Neural cell (in vitro differentiated cells): ENCODE measurements around the gene C10orf143. TPM values are rescaled to one million over a fixed set of nuclear protein-coding genes. Genes with fewer than 3 reads are reported as not detected.

Experiments
- H2AFZ ChIP-seq: fragments of 200-600, 300-800 bp; sonication (generic), shearing (Covaris generic); 2 replicates; pipeline ENCODE4 v1.6.0; 2014; ENCODE audit warnings: low read depth, mild to moderate bottlenecking, antibody characterized with exemption, low read length, moderate library complexity
- H3F3A ChIP-seq: fragments of 200-600 bp; shearing (Covaris generic); 2 replicates; pipeline ENCODE4 v1.6.1; 2016; ENCODE audit warnings: mild to moderate bottlenecking, moderate library complexity, mixed read lengths, antibody characterized with exemption, low read length; ENCODE audit not compliant: insufficient read depth, poor library complexity, severe bottlenecking
- H3K27ac ChIP-seq: fragments of 200-600, 300-800 bp; sonication (generic), shearing (Covaris generic); 2 replicates; pipeline ENCODE4 v1.5.1; 2014; ENCODE audit warnings: mild to moderate bottlenecking, low read length, moderate library complexity
- H3K27me3 ChIP-seq: fragments of 300-800, 200-600 bp; sonication (generic), shearing (Covaris generic); 2 replicates; pipeline ENCODE4 v1.6.0; 2014; ENCODE audit warnings: mild to moderate bottlenecking, low read depth, low read length, moderate library complexity; ENCODE audit not compliant: insufficient read depth
- H3K36me3 ChIP-seq: fragments of 300-800, 200-600 bp; sonication (generic), shearing (Covaris generic); 2 replicates; pipeline ENCODE4 v1.5.1; 2014; ENCODE audit warnings: mild to moderate bottlenecking, antibody characterized with exemption, low read length, moderate library complexity; ENCODE audit not compliant: insufficient read depth
- H3K4me2 ChIP-seq: fragments of 300-800, 200-600 bp; sonication (generic), shearing (Covaris generic); 2 replicates; pipeline ENCODE4 v1.6.0; 2014; ENCODE audit warnings: mild to moderate bottlenecking, low read length
- H3K4me3 ChIP-seq: fragments of 300-800, 200-600 bp; sonication (generic), shearing (Covaris generic); 2 replicates; pipeline ENCODE4 v1.5.1; 2014; ENCODE audit warnings: mild to moderate bottlenecking, low read length, moderate library complexity
- H3K79me2 ChIP-seq: fragments of 200-600 bp; shearing (Covaris generic); replicated peaks from 2 replicates; pipeline ENCODE4 v1.6.0; 2014; ENCODE audit warnings: mild to moderate bottlenecking, low read length, moderate library complexity; ENCODE audit not compliant: insufficient read depth
- H3K9ac ChIP-seq: fragments of 300-800, 200-600 bp; sonication (generic), shearing (Covaris generic); 2 replicates; pipeline ENCODE4 v1.6.1; 2016; ENCODE audit warnings: mild to moderate bottlenecking, low read length, mixed read lengths
- H3K9me2 ChIP-seq: fragments of 200-600 bp; shearing (Covaris generic); 2 replicates; pipeline ENCODE4 v1.6.1; 2016; ENCODE audit warnings: mild to moderate bottlenecking, low read length, mixed read lengths; ENCODE audit not compliant: insufficient read depth
- H3K9me3 ChIP-seq: fragments of 200-600, 300-800 bp; sonication (generic), shearing (Covaris generic); 2 replicates; pipeline ENCODE4 v1.6.1; 2016; ENCODE audit warnings: mild to moderate bottlenecking, mixed run types, low read length, moderate library complexity, mixed read lengths
- H4K20me1 ChIP-seq: fragments of 200-600 bp; shearing (Covaris generic); 2 replicates; pipeline ENCODE4 v1.6.1; 2016; ENCODE audit warnings: mild to moderate bottlenecking, mixed run types; ENCODE audit not compliant: insufficient read depth
- CTCF ChIP-seq: fragments of 450-650 bp; IDR thresholded peaks from 2 replicates; pipeline ENCODE4 v1.5.1; 2014; ENCODE audit warnings: antibody characterized with exemption, mild to moderate bottlenecking, moderate library complexity; ENCODE audit not compliant: poor library complexity, severe bottlenecking
- EP300 ChIP-seq: fragments of 450-650 bp; conservative IDR thresholded peaks from 2 replicates; pipeline ENCODE4 v1.6.1; 2014; ENCODE audit warnings: antibody characterized with exemption, mild to moderate bottlenecking, moderate library complexity; ENCODE audit not compliant: poor library complexity, severe bottlenecking
- EZH2 ChIP-seq: fragments of 200-600, 300-800 bp; shearing (Covaris generic), sonication (generic); IDR thresholded peaks from 2 replicates; pipeline ENCODE4 v1.6.1; 2014; ENCODE audit warnings: antibody characterized with exemption, low read length, borderline replicate concordance, mild to moderate bottlenecking; ENCODE audit not compliant: insufficient read depth, poor library complexity, severe bottlenecking
- MXI1 ChIP-seq: fragments of 450-650 bp; conservative IDR thresholded peaks from 2 replicates; pipeline ENCODE4 v1.6.1; 2014; ENCODE audit warnings: antibody characterized with exemption, mild to moderate bottlenecking; ENCODE audit not compliant: poor library complexity, severe bottlenecking
- POLR2AphosphoS5 ChIP-seq: IDR thresholded peaks from 2 replicates; pipeline ENCODE4 v1.6.1; 2012
- RAD21 ChIP-seq: fragments of 450-650 bp; conservative IDR thresholded peaks from 2 replicates; pipeline ENCODE4 v1.6.1; 2014; ENCODE audit warnings: antibody characterized with exemption, mild to moderate bottlenecking, moderate library complexity
- REST ChIP-seq: IDR thresholded peaks from 2 replicates; pipeline ENCODE4 v1.6.1; 2012; ENCODE audit warnings: borderline replicate concordance
- SMC3 ChIP-seq: fragments of 450-650 bp; conservative IDR thresholded peaks from 2 replicates; pipeline ENCODE4 v1.6.1; 2014; ENCODE audit warnings: antibody characterized with exemption, mild to moderate bottlenecking, moderate library complexity; ENCODE audit not compliant: poor library complexity
- TAF1 ChIP-seq: IDR thresholded peaks from 2 replicates; pipeline ENCODE4 v1.6.1; 2012; ENCODE audit warnings: low read depth
- polyA plus RNA-seq: library from polyadenylated mRNA; depleted of rRNA; stranded (reverse); fragments of >200 nt; gene quantifications from 2 replicates; pipeline ENCODE4 v1.2.3, GENCODE V29; 2014

C10orf143 gene
- polyA plus RNA-seq, 1 donor from 2014 or later = 1.4 TPM

- Histone ChIP-seq H3K79me2 (no peaks in the 10 kb centered on the region), H2AFZ (no peak overlapping the region), H3K4me3 (no peak overlapping the region), H3K27me3 (no peaks in the 10 kb centered on the region), H3F3A (no peaks in the 10 kb centered on the region), H3K9ac (no peak overlapping the region), H3K36me3 (no peaks in the 10 kb centered on the region), H4K20me1 (no peaks in the 10 kb centered on the region), H3K9me3 (no peaks in the 10 kb centered on the region), H3K9me2 (no peaks in the 10 kb centered on the region), H3K27ac (no peak overlapping the region), H3K4me2 (no peak overlapping the region)
- TF ChIP-seq CTCF (no peak), REST (no peak), RAD21 (no peak), MXI1 (no peak), TAF1 (no peak), POLR2AphosphoS5 (no peak), EZH2 (no peak), EP300 (no peak), SMC3 (no peak)
Observed at GRCh38 chr10:130040351-130040750, 70.3 kb downstream of the C10orf143 start.

GRCh38 chr10:130039141-130039540 lies 71.5 kb downstream of the C10orf143 start:
- H3K4me3 ChIP-seq = no peak overlapping the region
- H3K9ac ChIP-seq = no peak overlapping the region
- H3K4me2 ChIP-seq = no peak overlapping the region
- no peaks in the 10 kb centered on the region for H3K27me3 ChIP-seq
- no peaks in the 10 kb centered on the region for H3K79me2 ChIP-seq
- H4K20me1 ChIP-seq = no peaks in the 10 kb centered on the region
- H3K9me2 ChIP-seq = no peaks in the 10 kb centered on the region
- H3F3A ChIP-seq = no peaks in the 10 kb centered on the region
- no peak overlapping the region for H3K27ac ChIP-seq
- H2AFZ ChIP-seq = no peak overlapping the region
- no peaks in the 10 kb centered on the region for H3K36me3 ChIP-seq
- no peaks in the 10 kb centered on the region for H3K9me3 ChIP-seq
- TF ChIP-seq POLR2AphosphoS5 (no peak), REST (no peak), RAD21 (no peak), SMC3 (no peak), EP300 (no peak), CTCF (no peak), EZH2 (no peak)
